Endodermal cell (in vitro differentiated cells): Measurements from ENCODE around the gene PEX11G. TPM values are rescaled to one million over a fixed set of nuclear protein-coding genes. Genes with fewer than 3 reads are reported as not detected.

Experiments
- DNase-seq: peaks from one replicate; pipeline ENCODE4 v3.0.0-alpha.2; 2017
- H3K27ac ChIP-seq: 2 replicates; pipeline ENCODE4 v1.5.1; 2013; ENCODE audit warnings: mild to moderate bottlenecking, low read depth, low read length, moderate library complexity
- H3K27me3 ChIP-seq: 2 replicates; pipeline ENCODE4 v1.6.1; 2013; ENCODE audit warnings: mild to moderate bottlenecking, low read length, moderate library complexity; ENCODE audit not compliant: insufficient read depth, control insufficient read depth, poor library complexity, severe bottlenecking
- H3K36me3 ChIP-seq: 2 replicates; pipeline ENCODE4 v1.7.0; 2013; ENCODE audit warnings: mild to moderate bottlenecking, low read length, moderate library complexity; ENCODE audit not compliant: control insufficient read depth, insufficient read depth
- H3K4me1 ChIP-seq: one replicate; pipeline ENCODE4 v1.7.0; 2013; ENCODE audit warnings: low read length; ENCODE audit not compliant: control insufficient read depth, insufficient read depth
- H3K4me3 ChIP-seq: 2 replicates; pipeline ENCODE4 v1.5.1; 2013; ENCODE audit warnings: mild to moderate bottlenecking, low read length, moderate library complexity
- H3K9ac ChIP-seq: 2 replicates; pipeline ENCODE4 v1.6.1; 2013; ENCODE audit warnings: mild to moderate bottlenecking, low read length, moderate library complexity; ENCODE audit not compliant: poor library complexity, severe bottlenecking; ENCODE audit errors: extremely low read depth
- H3K9me3 ChIP-seq: 2 replicates; pipeline ENCODE4 v1.6.1; 2013; ENCODE audit warnings: mild to moderate bottlenecking, low read length, moderate library complexity; ENCODE audit not compliant: control insufficient read depth
- H3K27ac Mint-ChIP-seq: 2 replicates; pipeline ENCODE4 v1.8.0; 2020; ENCODE audit warnings: mixed read lengths
- H3K27me3 Mint-ChIP-seq: 2 replicates; pipeline ENCODE4 v1.8.0; 2021; ENCODE audit warnings: mild to moderate bottlenecking, mixed read lengths; ENCODE audit not compliant: insufficient read depth
- H3K36me3 Mint-ChIP-seq: 2 replicates; pipeline ENCODE4 v1.8.0; 2020; ENCODE audit warnings: low read depth, mixed read lengths
- H3K4me1 Mint-ChIP-seq: 2 replicates; pipeline ENCODE4 v1.8.0; 2020; ENCODE audit warnings: mixed read lengths
- H3K4me3 Mint-ChIP-seq: 2 replicates; pipeline ENCODE4 v1.8.0; 2020; ENCODE audit warnings: mild to moderate bottlenecking, moderate library complexity, mixed read lengths
- H3K9me3 Mint-ChIP-seq: 2 replicates; pipeline ENCODE4 v1.8.0; 2020; ENCODE audit warnings: mild to moderate bottlenecking, mixed read lengths
- CTCF ChIP-seq: fragments of 200-600 bp; sonication (generic); conservative IDR thresholded peaks from 2 replicates; pipeline ENCODE4 v1.5.0; 2021; ENCODE audit warnings: antibody characterized with exemption, mild to moderate bottlenecking
- WGBS, 2 experiments: methylation state at CpG; one replicate each; pipeline versions ENCODE4 v1.1.5 to v1.1.7; 2013; ENCODE audit warnings: missing lambda C conversion rate in 2 of 2, mixed read lengths in 1 of 2; ENCODE audit not compliant: insufficient coverage in 1 of 2, insufficient read length in 1 of 2; 5-methylcytosine and 5-hydroxymethylcytosine counted together
- total RNA-seq, 2 donors: library from RNA; stranded (reverse); fragmentation: NEBNext Ultra II Directional in 1 of 2; extraction: Animal tissue kit (Norgen Biotek cat#: 25700) in 1 of 2; gene quantifications; 2 replicates in 1 of 2; 3 replicates in 1 of 2; pipeline ENCODE4 v1.2.1, GENCODE V29; 2021

The PEX11G gene
- total RNA-seq, 2 donors from 2014 or later: 2.6 to 3.0 TPM

DNA sequence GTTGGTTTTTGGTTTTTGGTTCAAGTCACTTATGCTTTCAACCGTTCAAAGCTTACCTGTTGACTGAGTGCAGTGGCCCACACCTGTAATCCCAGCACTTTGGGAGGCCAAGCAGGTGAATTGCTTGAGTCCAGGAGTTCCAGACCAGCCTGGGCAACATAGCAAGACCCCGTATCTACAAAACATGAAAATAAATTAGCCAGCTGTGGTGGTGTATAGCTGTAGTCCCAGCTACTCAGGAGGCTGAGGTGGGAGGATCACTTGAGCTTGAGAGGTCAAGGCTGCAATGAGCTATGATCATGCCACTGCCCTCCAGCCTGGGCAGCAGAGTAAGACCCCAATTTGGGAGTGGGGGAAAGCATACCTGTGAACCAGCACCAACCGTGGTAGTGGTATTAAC is 43.7 kb downstream of the PEX11G start:
- peaks cover 8% of the 10 kb centered on the region for H3K9me3 ChIP-seq
- 91 to 94% methylated on average over 3 of the region's 3 CpGs for WGBS, 2 experiments
- no peaks in the 10 kb centered on the region for H3K27me3 ChIP-seq
- DNase-seq: no peak
- no peak overlapping the region for H3K4me3 ChIP-seq
- peaks cover 5% of the 10 kb centered on the region for H3K4me1 Mint-ChIP-seq
- peaks cover 8% of the 10 kb centered on the region for H3K9me3 Mint-ChIP-seq
- peaks cover 87% of the 10 kb centered on the region for H3K36me3 Mint-ChIP-seq
- H3K27ac Mint-ChIP-seq: no peak overlapping the region
- no peak overlapping the region for H3K9ac ChIP-seq
- no peak for TF ChIP-seq CTCF
- no peaks in the 10 kb centered on the region for H3K4me1 ChIP-seq
- no peaks in the 10 kb centered on the region for H3K27me3 Mint-ChIP-seq
- H3K4me3 Mint-ChIP-seq: no peak overlapping the region
- H3K27ac ChIP-seq: no peak overlapping the region
- peaks cover 58% of the 10 kb centered on the region for H3K36me3 ChIP-seq

- Histone ChIP-seq H3K36me3 (peaks cover 47% of the 10 kb centered on the region), H3K9me3 (no peaks in the 10 kb centered on the region), H3K9ac (no peak overlapping the region), H3K27me3 (no peaks in the 10 kb centered on the region), H3K27ac (no peak overlapping the region), H3K4me3 (no peak overlapping the region), H3K4me1 (no peaks in the 10 kb centered on the region)
- Mint-ChIP-seq H3K9me3 (peaks cover under 1% of the 10 kb centered on the region), H3K4me1 (peaks cover 5% of the 10 kb centered on the region), H3K4me3 (no peak overlapping the region), H3K27ac (no peak overlapping the region), H3K27me3 (no peaks in the 10 kb centered on the region), H3K36me3 (peaks cover 80% of the 10 kb centered on the region)
- TF ChIP-seq CTCF: no peak
- 93 to 97% methylated on average over 19 of the region's 19 CpGs for WGBS, 2 experiments
- peak; percentile 48 for DNase-seq
These were observed 44.8 kb downstream of the PEX11G start for GRCh38 chr19:7444042-7444441.

GRCh38 chr19:7442423-7442822 is 46.4 kb downstream of the PEX11G start:
- no peak for DNase-seq
- H3K4me1 ChIP-seq: no peaks in the 10 kb centered on the region
- Mint-ChIP-seq H3K4me1 (peaks cover 5% of the 10 kb centered on the region), H3K27me3 (no peaks in the 10 kb centered on the region), H3K36me3 (peaks cover 64% of the 10 kb centered on the region), H3K9me3 (no peaks in the 10 kb centered on the region), H3K4me3 (no peak overlapping the region), H3K27ac (no peak overlapping the region)
- 92 to 93% methylated on average over 7 to 9 of the region's 9 CpGs for WGBS, 2 experiments
- TF ChIP-seq CTCF: no peak
- H3K36me3 ChIP-seq: peaks cover 36% of the 10 kb centered on the region
- no peak overlapping the region for H3K9ac ChIP-seq
- no peaks in the 10 kb centered on the region for H3K9me3 ChIP-seq
- H3K27me3 ChIP-seq: no peaks in the 10 kb centered on the region
- H3K4me3 ChIP-seq: no peak overlapping the region
- H3K27ac ChIP-seq: no peak overlapping the region
